GM19035 (cell line): ENCODE data around the gene RARA.
"Not testable (repeated sequence)": the region's sequence is repeated elsewhere in the genome, so short reads cannot be mapped to it uniquely, and the experiment has no call there.

ENCODE experiments used
- ATAC-seq: cut with Tn5 transposase; IDR thresholded peaks from one replicate; pipeline ENCODE4 v1.9.1; 2021; ENCODE audit not compliant: unreplicated experiment

RARA gene

GRCh38 chr17:40355804-40356758 lies 47.1 kb downstream of the RARA start:
- no peak for ATAC-seq

- ATAC-seq: no peak
These were observed 48.3 kb downstream of the RARA start for GRCh38 chr17:40356990-40357881.

- no peak for ATAC-seq
These were observed 49.5 kb downstream of the RARA start for GRCh38 chr17:40358323-40359038.

GRCh38 chr17:40360091-40360490 lies 51.1 kb downstream of the RARA start:
- ATAC-seq: no peak

- no peak for ATAC-seq
These were observed 52.3 kb downstream of the RARA start for GRCh38 chr17:40361063-40361924.

- no peak for ATAC-seq
These were observed 53.1 kb downstream of the RARA start for GRCh38 chr17:40361925-40362695.

GRCh38 chr17:40362696-40363110 lies 53.7 kb downstream of the RARA start:
- ATAC-seq: peak; percentile 84

- ATAC-seq: peak; percentile 27
These were observed 54.3 kb downstream of the RARA start for GRCh38 chr17:40363111-40363827.

- no peak for ATAC-seq
These were observed 55.3 kb downstream of the RARA start, which contains the start of gene GJD3 for GRCh38 chr17:40364121-40364861. GJD3 (minus strand) TSS chr17:40364737; CDS start chr17:40363815, 922 bp downstream.

GRCh38 chr17:40364906-40365305 lies 55.9 kb downstream of the RARA start:
- ATAC-seq: no peak

GRCh38 chr17:40366076-40366860 lies 57.3 kb downstream of the RARA start:
- no peak for ATAC-seq

- ATAC-seq: no peak
These were observed 58.0 kb downstream of the RARA start for GRCh38 chr17:40366861-40367518.

- not testable (repeated sequence) for ATAC-seq
These were observed 58.7 kb downstream of the RARA start for GRCh38 chr17:40367728-40368127.

- ATAC-seq: no peak
These were observed 60.9 kb downstream of the RARA start for GRCh38 chr17:40369923-40370322.

GRCh38 chr17:40371261-40371929 lies 62.4 kb downstream of the RARA start:
- ATAC-seq: no peak

GRCh38 chr17:40372031-40372430 lies 63.1 kb downstream of the RARA start:
- ATAC-seq: no peak
